ENCODE data around the gene C14orf93. TPM values are rescaled to one million over a fixed set of nuclear protein-coding genes. Genes with fewer than 3 reads are reported as not detected.

Gene C14orf93
- total and polyA plus RNA-seq, 9 of the 15 experiments (the other 6 are each of a cell fraction or from before 2014, with no cell fraction given): 2.2 to 22.4 (median 16.1) TPM

DNA sequence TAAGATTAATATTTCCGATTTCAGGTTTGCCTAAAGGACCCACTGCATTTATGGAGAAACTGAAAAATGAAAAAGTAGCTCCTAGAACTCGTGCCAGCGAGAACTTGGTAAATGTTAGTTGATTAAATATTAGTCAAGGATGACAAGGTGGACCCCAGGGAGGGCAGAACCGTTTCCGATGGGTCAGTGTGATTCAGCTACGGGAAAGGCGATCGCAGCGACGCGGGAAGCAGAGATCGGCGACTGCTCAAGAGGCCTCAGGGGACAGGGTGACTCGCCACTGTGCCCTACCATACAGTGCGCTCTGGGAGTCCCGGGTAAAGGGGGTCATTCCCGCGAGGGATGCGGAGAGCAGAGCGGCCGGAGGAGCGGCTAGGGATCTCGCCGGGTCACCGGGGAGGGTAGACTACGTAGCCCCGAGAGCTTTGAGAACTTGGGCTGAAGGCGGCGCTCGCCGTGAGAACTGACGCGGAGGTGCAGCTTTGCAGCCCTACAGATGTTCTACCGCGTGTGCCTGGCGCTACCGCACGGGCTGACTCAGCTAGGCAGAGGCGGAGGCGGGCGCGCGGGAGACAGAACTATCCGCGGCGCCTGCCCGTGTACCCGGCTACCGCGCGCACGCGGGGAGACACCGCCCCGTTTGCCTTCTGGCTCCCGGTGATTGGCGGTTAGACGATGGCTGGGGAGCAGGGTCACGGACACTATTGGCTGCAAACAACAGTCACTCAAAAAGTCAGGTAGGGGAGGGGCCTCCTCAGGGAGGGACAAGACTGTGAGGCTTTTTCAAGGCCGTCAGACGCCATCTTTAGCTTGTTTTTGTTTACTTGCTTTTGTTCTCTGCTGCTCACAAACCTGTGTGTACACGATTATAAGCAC, 3.2 kb downstream of the C14orf93 start (continued):
- TF ChIP-seq, protein P1, sequence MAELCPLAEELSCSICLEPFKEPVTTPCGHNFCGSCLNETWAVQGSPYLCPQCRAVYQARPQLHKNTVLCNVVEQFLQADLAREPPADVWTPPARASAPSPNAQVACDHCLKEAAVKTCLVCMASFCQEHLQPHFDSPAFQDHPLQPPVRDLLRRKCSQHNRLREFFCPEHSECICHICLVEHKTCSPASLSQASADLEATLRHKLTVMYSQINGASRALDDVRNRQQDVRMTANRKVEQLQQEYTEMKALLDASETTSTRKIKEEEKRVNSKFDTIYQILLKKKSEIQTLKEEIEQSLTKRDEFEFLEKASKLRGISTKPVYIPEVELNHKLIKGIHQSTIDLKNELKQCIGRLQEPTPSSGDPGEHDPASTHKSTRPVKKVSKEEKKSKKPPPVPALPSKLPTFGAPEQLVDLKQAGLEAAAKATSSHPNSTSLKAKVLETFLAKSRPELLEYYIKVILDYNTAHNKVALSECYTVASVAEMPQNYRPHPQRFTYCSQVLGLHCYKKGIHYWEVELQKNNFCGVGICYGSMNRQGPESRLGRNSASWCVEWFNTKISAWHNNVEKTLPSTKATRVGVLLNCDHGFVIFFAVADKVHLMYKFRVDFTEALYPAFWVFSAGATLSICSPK (IDR thresholded peaks at IDR 0.05; ENCODE audit: borderline replicate concordance): no peak
- TF ChIP-seq RNF2 (IDR thresholded peaks at IDR 0.05) (peak; percentile 77), ZNF75A (CRISPR knock-in tag; IDR thresholded peaks at IDR 0.05) (no peak), ZNF384 (IDR thresholded peaks at IDR 0.05; ENCODE audit: low read depth, low read length) (no peak), CHD2 (IDR thresholded peaks at IDR 0.05; ENCODE audit: low read depth, low read length) (peak; percentile 77), CBX5 (IDR thresholded peaks at IDR 0.05; ENCODE audit: borderline replicate concordance, low read depth) (no peak), PURB (CRISPR knock-in tag; IDR thresholded peaks at IDR 0.05; ENCODE audit: low read depth) (no peak)
- TF ChIP-seq, protein P2, sequence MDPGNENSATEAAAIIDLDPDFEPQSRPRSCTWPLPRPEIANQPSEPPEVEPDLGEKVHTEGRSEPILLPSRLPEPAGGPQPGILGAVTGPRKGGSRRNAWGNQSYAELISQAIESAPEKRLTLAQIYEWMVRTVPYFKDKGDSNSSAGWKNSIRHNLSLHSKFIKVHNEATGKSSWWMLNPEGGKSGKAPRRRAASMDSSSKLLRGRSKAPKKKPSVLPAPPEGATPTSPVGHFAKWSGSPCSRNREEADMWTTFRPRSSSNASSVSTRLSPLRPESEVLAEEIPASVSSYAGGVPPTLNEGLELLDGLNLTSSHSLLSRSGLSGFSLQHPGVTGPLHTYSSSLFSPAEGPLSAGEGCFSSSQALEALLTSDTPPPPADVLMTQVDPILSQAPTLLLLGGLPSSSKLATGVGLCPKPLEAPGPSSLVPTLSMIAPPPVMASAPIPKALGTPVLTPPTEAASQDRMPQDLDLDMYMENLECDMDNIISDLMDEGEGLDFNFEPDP (CRISPR knock-in tag; IDR thresholded peaks at IDR 0.05): 0 out of 2 replicates have a peak, but pooled peaks have one; percentile 60
- TF ChIP-seq, protein P3, sequence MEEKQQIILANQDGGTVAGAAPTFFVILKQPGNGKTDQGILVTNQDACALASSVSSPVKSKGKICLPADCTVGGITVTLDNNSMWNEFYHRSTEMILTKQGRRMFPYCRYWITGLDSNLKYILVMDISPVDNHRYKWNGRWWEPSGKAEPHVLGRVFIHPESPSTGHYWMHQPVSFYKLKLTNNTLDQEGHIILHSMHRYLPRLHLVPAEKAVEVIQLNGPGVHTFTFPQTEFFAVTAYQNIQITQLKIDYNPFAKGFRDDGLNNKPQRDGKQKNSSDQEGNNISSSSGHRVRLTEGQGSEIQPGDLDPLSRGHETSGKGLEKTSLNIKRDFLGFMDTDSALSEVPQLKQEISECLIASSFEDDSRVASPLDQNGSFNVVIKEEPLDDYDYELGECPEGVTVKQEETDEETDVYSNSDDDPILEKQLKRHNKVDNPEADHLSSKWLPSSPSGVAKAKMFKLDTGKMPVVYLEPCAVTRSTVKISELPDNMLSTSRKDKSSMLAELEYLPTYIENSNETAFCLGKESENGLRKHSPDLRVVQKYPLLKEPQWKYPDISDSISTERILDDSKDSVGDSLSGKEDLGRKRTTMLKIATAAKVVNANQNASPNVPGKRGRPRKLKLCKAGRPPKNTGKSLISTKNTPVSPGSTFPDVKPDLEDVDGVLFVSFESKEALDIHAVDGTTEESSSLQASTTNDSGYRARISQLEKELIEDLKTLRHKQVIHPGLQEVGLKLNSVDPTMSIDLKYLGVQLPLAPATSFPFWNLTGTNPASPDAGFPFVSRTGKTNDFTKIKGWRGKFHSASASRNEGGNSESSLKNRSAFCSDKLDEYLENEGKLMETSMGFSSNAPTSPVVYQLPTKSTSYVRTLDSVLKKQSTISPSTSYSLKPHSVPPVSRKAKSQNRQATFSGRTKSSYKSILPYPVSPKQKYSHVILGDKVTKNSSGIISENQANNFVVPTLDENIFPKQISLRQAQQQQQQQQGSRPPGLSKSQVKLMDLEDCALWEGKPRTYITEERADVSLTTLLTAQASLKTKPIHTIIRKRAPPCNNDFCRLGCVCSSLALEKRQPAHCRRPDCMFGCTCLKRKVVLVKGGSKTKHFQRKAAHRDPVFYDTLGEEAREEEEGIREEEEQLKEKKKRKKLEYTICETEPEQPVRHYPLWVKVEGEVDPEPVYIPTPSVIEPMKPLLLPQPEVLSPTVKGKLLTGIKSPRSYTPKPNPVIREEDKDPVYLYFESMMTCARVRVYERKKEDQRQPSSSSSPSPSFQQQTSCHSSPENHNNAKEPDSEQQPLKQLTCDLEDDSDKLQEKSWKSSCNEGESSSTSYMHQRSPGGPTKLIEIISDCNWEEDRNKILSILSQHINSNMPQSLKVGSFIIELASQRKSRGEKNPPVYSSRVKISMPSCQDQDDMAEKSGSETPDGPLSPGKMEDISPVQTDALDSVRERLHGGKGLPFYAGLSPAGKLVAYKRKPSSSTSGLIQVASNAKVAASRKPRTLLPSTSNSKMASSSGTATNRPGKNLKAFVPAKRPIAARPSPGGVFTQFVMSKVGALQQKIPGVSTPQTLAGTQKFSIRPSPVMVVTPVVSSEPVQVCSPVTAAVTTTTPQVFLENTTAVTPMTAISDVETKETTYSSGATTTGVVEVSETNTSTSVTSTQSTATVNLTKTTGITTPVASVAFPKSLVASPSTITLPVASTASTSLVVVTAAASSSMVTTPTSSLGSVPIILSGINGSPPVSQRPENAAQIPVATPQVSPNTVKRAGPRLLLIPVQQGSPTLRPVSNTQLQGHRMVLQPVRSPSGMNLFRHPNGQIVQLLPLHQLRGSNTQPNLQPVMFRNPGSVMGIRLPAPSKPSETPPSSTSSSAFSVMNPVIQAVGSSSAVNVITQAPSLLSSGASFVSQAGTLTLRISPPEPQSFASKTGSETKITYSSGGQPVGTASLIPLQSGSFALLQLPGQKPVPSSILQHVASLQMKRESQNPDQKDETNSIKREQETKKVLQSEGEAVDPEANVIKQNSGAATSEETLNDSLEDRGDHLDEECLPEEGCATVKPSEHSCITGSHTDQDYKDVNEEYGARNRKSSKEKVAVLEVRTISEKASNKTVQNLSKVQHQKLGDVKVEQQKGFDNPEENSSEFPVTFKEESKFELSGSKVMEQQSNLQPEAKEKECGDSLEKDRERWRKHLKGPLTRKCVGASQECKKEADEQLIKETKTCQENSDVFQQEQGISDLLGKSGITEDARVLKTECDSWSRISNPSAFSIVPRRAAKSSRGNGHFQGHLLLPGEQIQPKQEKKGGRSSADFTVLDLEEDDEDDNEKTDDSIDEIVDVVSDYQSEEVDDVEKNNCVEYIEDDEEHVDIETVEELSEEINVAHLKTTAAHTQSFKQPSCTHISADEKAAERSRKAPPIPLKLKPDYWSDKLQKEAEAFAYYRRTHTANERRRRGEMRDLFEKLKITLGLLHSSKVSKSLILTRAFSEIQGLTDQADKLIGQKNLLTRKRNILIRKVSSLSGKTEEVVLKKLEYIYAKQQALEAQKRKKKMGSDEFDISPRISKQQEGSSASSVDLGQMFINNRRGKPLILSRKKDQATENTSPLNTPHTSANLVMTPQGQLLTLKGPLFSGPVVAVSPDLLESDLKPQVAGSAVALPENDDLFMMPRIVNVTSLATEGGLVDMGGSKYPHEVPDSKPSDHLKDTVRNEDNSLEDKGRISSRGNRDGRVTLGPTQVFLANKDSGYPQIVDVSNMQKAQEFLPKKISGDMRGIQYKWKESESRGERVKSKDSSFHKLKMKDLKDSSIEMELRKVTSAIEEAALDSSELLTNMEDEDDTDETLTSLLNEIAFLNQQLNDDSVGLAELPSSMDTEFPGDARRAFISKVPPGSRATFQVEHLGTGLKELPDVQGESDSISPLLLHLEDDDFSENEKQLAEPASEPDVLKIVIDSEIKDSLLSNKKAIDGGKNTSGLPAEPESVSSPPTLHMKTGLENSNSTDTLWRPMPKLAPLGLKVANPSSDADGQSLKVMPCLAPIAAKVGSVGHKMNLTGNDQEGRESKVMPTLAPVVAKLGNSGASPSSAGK (IDR thresholded peaks at IDR 0.05): no peak
- TF ChIP-seq, protein P4, sequence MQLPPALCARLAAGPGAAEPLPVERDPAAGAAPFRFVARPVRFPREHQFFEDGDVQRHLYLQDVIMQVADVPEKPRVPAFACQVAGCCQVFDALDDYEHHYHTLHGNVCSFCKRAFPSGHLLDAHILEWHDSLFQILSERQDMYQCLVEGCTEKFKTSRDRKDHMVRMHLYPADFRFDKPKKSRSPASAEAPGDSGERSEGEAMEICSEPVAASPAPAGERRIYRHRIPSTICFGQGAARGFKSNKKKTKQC (CRISPR knock-in tag; IDR thresholded peaks at IDR 0.05): peak; percentile 95
